PFSK-1 (cell line): ENCODE data around the gene CSF3.
A peak's percentile ranks its signal among the peaks of the same experiment; 100 is the strongest.

Source experiments
- FOXP2 ChIP-seq: optimal IDR thresholded peaks from 2 replicates; pipeline ENCODE3; 2011; ENCODE audit warnings: borderline replicate concordance, control low read depth, inconsistent platforms; ENCODE audit not compliant: insufficient read depth; ENCODE audit errors: extremely low read length, extremely low read depth
- POLR2AphosphoS5 ChIP-seq: IDR thresholded peaks from 2 replicates; pipeline ENCODE4 v1.6.1; 2012; ENCODE audit warnings: low read depth, mild to moderate bottlenecking, control low read depth, low read length, moderate library complexity
- REST ChIP-seq, 2 experiments: IDR thresholded peaks; 2 replicates each; pipeline versions ENCODE4 v1.6.1 to v1.8.0; 2011 to 2012; ENCODE audit warnings: low read depth in 2 of 2, low read length in 2 of 2, control low read depth in 1 of 2, inconsistent platforms in 1 of 2, mild to moderate bottlenecking in 1 of 2, moderate library complexity in 1 of 2; ENCODE audit not compliant: insufficient read depth in 1 of 2
- SIN3A ChIP-seq: IDR thresholded peaks from 2 replicates; pipeline ENCODE4 v1.6.1; 2012; ENCODE audit warnings: mild to moderate bottlenecking, low read length, moderate library complexity, borderline replicate concordance; ENCODE audit not compliant: insufficient read depth
- TAF1 ChIP-seq: IDR thresholded peaks from 2 replicates; pipeline ENCODE4 v1.6.1; 2012; ENCODE audit warnings: low read length, control low read depth, borderline replicate concordance; ENCODE audit not compliant: insufficient read depth

CSF3 gene

DNA sequence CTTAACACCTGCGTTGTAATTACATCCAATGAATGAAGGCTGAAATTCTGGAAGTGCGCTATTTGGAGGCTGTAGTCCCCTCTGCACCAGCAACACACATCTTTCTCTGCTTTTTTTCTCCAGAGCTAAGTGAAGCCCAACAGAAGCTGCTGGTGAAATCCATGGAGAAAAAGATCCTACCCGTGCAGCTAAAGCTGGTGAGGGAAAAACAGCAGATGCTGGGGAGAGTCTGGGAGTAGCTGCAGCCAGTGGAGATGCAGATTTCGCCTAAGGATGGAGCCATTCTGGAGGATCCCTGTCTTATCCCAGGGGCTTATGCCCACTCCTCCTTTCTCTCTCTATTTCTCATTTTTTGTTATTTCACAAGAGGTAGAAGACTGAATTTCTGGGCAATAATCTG lies 39.4 kb upstream of the CSF3 start:
- TF ChIP-seq TAF1 (no peak), SIN3A (no peak), FOXP2 (no peak), REST (IDR thresholded peaks at IDR 0.05; ENCODE audit: insufficient read depth in 1 of 2, low read depth in 2 of 2, low read length in 2 of 2) (no peak), POLR2AphosphoS5 (no peak)

DNA sequence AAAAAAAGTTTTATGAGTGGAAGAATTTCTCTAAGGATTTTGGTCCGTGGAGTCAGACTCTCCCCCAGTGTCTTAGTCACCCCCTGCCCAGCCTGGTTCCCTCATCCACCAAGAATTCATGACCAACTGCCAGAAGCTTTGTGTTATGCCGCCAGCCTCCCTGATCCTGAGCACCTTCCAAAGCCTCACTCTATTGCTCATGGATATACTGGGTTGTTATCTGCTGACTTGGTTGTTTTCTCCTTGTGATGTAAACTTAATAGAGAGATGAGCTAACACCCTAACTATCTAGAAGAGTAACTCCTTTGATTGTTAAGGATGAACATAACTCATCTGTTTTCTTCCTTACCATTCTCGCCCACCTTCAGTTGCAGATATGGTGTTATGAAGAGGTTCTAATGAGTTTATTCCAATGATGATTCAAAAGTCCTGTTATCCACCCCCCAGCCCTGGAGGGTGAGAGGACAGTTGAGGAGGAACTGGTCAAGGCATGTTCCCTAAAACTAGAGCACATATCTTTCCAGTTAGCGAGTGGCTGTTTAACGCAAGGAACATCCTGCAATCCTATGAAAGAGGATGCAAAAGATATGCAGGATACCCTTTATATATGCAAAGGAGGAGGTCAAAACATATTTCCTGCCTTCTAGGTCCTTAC lies 36.1 kb upstream of the CSF3 start:
- TF ChIP-seq FOXP2 = no peak
- TF ChIP-seq SIN3A = no peak
- no peak for TF ChIP-seq TAF1
- no peak for TF ChIP-seq REST (IDR thresholded peaks at IDR 0.05; ENCODE audit: insufficient read depth in 1 of 2, low read depth in 2 of 2, low read length in 2 of 2)
- TF ChIP-seq POLR2AphosphoS5 = no peak

- TF ChIP-seq TAF1 (no peak), POLR2AphosphoS5 (no peak), REST (IDR thresholded peaks at IDR 0.05; ENCODE audit: insufficient read depth in 1 of 2, low read depth in 2 of 2, low read length in 2 of 2) (no peak), SIN3A (no peak), FOXP2 (no peak)
Measured at GRCh38 chr17:39979893-39980350, 35.3 kb upstream of the CSF3 start.

DNA sequence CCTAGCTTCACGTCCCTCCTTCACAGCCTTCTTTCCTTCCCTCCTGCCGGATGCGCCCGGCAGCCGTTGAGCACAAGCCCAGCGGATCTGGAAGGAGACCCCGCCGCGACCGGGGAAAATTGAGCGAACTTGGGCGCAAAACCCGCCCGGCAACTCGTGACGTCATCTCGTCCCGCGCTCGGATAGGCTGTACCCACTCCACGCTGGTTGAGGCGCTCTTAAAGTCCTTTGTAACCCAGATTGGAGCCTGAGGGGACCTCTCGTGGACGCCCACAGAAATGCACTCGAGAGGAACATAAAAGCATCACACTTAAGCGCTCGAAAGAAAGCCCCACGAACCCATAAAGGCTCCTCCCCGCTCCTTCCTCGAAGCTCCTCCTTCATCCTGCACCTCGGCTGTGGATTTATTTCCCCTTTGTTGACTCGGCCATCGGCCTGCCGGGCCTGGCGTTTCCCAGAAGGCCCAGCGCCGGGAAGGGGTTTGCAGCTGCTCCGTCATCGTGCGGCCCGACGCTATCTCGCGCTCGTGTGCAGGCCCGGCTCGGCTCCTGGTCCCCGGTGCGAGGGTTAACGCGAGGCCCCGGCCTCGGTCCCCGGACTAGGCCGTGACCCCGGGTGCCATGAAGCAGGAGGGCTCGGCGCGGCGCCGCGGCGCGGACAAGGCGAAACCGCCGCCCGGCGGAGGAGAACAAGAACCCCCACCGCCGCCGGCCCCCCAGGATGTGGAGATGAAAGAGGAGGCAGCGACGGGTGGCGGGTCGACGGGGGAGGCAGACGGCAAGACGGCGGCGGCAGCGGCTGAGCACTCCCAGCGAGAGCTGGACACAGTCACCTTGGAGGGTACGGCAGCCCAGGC lies 34.7 kb upstream of the CSF3 start, which contains the start of gene PSMD3:
TSS of gene PSMD3 (plus strand) at position 457 of the 856 bp plus-strand sequence. CDS start at position 621, 164 bp downstream.
- peak; percentile 98 for TF ChIP-seq POLR2AphosphoS5
- TF ChIP-seq FOXP2 = peak; percentile 83
- TF ChIP-seq SIN3A = peak; percentile 98
- TF ChIP-seq TAF1 = peak; percentile 96; the same call in 1 of the 2 replicates
- peak in 1 of 2 experiments; percentile 67; a peak in 1 of 4 replicates for TF ChIP-seq REST (IDR thresholded peaks at IDR 0.05; ENCODE audit: insufficient read depth in 1 of 2, low read depth in 2 of 2, low read length in 2 of 2)
